ENCODE measurements around the gene LYPD6B.

DNA sequence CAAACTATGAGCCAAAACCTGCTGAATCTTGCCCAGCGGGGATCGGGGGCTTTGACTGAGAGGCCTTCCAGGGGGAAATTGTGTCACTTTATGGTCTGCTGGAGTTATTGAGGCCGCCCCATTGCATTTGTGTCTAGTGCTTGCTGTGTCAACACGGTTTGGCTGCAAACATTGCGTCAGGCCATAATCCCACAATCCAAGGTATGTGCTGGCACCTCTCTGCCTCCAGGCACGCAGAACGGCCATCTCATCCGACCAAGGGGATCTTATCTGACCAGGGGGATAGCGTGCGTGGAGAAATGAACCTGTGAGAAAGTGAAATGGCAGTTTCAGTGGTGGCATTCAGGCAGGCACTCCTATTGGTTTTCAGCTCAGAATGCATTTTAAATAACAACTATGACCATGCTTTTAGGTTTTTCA lies 18.1 kb upstream of the LYPD6B start:
- TF ChIP-seq, protein P1, sequence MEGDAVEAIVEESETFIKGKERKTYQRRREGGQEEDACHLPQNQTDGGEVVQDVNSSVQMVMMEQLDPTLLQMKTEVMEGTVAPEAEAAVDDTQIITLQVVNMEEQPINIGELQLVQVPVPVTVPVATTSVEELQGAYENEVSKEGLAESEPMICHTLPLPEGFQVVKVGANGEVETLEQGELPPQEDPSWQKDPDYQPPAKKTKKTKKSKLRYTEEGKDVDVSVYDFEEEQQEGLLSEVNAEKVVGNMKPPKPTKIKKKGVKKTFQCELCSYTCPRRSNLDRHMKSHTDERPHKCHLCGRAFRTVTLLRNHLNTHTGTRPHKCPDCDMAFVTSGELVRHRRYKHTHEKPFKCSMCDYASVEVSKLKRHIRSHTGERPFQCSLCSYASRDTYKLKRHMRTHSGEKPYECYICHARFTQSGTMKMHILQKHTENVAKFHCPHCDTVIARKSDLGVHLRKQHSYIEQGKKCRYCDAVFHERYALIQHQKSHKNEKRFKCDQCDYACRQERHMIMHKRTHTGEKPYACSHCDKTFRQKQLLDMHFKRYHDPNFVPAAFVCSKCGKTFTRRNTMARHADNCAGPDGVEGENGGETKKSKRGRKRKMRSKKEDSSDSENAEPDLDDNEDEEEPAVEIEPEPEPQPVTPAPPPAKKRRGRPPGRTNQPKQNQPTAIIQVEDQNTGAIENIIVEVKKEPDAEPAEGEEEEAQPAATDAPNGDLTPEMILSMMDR (IDR thresholded peaks at IDR 0.05; ENCODE audit: low read length): no peak
- TF ChIP-seq EZH2 (IDR thresholded peaks at IDR 0.05; ENCODE audit: borderline replicate concordance, low read length): no peak

All from OCI-LY1 (cell line).